Astrocyte of the cerebellum (primary cell): ENCODE measurements around the gene ARHGAP45.

ENCODE experiments used
- DNase-seq: peaks from one replicate; pipeline ENCODE4 v3.0.0-alpha.2; 2011; ENCODE audit warnings: low read depth
- H3K4me3 ChIP-seq: 2 replicates; pipeline ENCODE4 v1.5.1; 2011; ENCODE audit warnings: mild to moderate bottlenecking, low read depth, low read length, moderate library complexity
- CTCF ChIP-seq: IDR thresholded peaks from 2 replicates; pipeline ENCODE4 v1.5.1; 2012; ENCODE audit warnings: low read length, low read depth, moderate library complexity, mild to moderate bottlenecking; ENCODE audit errors: missing control alignments
- in situ Hi-C: cut with HindIII; loops from 2 replicates; pipeline ENCODE4 v1.10.0; 2017; ENCODE audit warnings: low sequenced_read_pairs

The ARHGAP45 gene

GRCh38 chr19:1057176-1057855 is 9.7 kb upstream of the ARHGAP45 start:
- no peak for TF ChIP-seq CTCF
- DNase-seq: peak; percentile 40
- in situ Hi-C loops: no loop called here
- no peak overlapping the region for H3K4me3 ChIP-seq

- TF ChIP-seq CTCF: no peak
- H3K4me3 ChIP-seq: no peak overlapping the region
- no peak for DNase-seq
- in situ Hi-C loops: no loop called here
Measured at GRCh38 chr19:1058112-1058511, 8.9 kb upstream of the ARHGAP45 start.

- TF ChIP-seq CTCF: no peak
- in situ Hi-C loops: no loop called here
- DNase-seq: no peak
Measured at GRCh38 chr19:1060689-1061088, 6.3 kb upstream of the ARHGAP45 start.

GRCh38 chr19:1061987-1062386 is 5.0 kb upstream of the ARHGAP45 start:
- no peak for DNase-seq
- TF ChIP-seq CTCF: no peak
- in situ Hi-C loops: no loop called here
- no peak overlapping the region for H3K4me3 ChIP-seq

More at GRCh38 chr19:1060689-1061088, 6.3 kb upstream of the ARHGAP45 start:
- H3K4me3 ChIP-seq: no peak overlapping the region

- no peak for TF ChIP-seq CTCF
- no peak overlapping the region for H3K4me3 ChIP-seq
Measured at GRCh38 chr19:1062387-1063029, 4.5 kb upstream of the ARHGAP45 start.

GRCh38 chr19:1063030-1063908 is 3.7 kb upstream of the ARHGAP45 start:
- in situ Hi-C loops: no loop called here
- DNase-seq: no peak
- no peak for TF ChIP-seq CTCF

More at GRCh38 chr19:1062387-1063029, 4.5 kb upstream of the ARHGAP45 start:
- in situ Hi-C loops: no loop called here
- no peak for DNase-seq

More at GRCh38 chr19:1063030-1063908, 3.7 kb upstream of the ARHGAP45 start:
- H3K4me3 ChIP-seq: no peak overlapping the region
